Hematopoietic multipotent progenitor cell treated with erythropoietin and hydrocortisone succinate and interleukin-3 and kit ligand, for 4 days (in vitro differentiated cells): ENCODE data around the gene GPR183.

ENCODE experiments used
- DNase-seq: peaks from one replicate; pipeline ENCODE4 v3.0.0-alpha.2; 2015

GPR183 gene

DNA sequence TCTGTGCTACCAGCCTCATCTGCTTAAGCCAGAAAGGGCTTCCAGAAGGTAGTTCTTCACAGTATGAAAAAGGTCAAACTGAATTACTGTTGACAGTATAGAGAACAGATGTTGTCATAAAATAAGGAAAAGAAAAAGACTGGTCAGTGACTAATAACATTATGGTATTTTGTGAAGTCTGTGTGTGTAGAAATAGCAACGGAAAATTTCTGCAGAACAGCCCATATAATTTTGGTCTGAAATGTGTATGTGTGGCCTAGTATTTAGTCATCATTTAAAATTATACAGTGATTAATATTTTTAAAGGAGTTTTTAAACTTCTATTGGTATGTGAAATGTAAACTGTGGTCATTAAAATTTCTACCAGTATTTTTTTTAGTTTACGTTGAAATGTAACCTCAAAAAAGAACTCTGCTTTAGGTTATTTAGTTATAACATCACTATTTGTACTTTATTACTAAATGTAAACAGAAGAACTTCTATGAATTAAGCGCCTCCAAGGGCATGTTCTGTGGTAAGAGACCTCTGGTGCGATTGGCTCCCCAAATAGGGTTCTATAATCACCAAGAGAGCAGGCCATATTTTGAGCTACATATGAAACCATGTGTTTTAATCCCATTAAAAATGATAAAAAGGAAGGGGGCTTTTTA is 3.3 kb upstream of the GPR183 start:
- DNase-seq, result peak; percentile 15

DNA sequence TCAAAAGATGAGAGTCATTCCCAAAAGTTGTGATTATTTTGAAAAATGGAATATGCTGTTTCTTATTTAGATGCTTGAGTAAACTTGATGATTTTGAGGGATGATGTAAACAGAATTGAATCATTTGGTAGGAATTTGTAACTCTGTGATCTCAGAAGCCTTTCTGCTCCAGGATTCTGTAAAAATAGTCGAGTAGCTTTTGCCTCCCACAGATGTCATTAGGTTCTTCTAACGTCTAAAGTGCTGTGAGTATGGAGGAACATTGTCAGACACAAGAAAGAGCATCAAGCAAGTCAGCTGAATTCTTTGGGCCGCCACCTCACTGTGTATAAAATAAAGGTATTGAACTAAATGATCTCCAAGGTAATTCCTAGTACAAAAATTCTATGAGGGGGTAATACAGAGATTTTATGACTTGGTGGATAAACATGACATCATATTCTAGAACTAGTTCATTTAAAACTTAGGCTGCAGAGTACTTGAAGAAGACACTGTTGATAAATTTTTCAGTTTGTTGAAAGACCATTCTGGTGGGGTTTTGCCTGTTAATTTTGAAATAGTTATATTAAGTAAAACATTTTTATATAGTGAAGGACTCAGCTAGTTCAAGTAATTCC is 1.4 kb upstream of the GPR183 start:
- no peak for DNase-seq

DNA sequence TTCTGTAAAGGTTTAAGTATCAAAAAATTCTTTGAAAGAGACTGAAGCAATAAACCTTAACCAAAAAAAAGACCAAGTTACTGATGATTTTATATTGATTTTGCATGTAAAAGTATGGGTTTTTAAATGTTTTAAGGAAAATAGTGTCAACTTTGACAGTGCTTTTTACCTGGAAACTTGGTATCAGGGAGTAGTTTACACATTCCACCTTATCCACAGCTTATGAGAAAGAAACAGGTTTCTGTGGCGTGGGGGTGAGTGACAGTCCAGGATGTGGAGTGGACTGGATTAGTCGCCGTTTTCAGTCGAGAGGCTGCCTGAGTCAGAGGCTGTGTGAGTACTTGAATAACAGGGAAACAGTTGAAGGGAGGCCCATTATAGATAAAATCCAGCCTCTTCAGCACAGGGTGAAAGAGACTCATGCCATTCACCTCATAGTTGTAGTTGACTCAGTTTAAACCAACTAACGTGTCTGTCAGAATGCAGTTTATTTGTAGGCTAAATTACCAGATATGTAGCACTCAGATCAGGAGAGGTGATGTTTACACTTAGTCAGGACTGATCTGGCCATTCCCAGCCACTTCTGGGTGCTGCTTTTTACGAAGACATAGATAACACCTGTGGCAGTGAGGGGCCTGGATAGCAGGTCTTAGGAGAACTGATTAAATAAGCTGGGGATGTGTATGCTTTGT is 595 bp upstream of the GPR183 start:
- peak; percentile 66 for DNase-seq

DNA sequence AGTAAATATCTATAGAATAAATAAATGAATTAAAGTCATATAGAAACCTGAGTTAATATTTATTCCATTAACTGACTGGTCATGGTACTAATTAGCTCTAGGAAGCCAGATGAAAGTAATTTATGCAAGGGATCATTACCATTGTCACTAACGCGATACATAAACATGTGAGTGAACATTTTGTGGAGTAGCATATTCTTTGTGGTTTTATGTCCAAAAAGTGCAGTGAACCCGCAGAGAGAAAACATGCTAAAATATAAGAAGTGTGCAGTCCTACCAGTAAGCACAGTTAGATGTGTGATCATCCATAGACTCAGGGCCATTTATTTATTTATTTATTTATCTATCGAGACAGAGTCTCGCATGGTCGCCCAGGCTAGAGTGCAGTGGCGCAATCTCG is 1.6 kb downstream of the GPR183 start:
- no peak for DNase-seq

DNA sequence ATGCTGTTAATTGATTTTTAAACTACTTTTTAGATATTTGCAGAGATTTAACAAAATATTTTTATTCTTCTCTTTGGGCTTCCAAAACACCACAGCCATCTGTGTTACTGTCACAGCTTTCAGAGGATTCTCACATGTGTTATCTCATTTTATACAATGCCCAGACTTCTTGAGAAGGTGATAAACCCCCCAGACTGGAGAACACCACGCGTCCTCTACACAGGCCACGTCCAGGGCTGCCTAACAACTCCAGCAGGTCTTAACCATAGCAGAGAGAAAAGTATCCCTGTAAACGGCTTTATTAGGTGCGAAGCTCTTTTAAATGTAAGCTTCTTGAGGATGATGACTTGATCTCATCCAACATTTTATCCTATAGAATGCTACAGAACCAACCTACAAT is 2.0 kb downstream of the GPR183 start:
- peak; percentile 52 for DNase-seq

DNA sequence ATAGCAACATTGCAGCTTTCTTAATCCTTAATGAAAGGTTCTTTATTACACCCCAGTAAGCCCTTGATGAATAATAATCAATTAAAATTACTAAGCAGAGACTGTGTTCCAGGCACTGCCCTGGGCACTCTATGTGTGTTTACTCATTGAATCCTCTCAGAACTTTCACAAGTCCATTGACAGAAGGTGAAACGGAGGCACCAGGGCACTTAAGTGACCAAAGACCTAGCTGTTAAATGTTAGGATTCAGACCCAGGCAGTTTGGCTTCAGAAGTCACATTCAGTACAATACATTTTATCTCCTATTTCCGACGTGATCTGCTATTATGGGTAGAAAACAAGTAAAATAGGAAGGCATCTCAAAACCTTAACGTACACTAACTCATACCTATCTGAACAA is 2.7 kb downstream of the GPR183 start:
- DNase-seq, result no peak

DNA sequence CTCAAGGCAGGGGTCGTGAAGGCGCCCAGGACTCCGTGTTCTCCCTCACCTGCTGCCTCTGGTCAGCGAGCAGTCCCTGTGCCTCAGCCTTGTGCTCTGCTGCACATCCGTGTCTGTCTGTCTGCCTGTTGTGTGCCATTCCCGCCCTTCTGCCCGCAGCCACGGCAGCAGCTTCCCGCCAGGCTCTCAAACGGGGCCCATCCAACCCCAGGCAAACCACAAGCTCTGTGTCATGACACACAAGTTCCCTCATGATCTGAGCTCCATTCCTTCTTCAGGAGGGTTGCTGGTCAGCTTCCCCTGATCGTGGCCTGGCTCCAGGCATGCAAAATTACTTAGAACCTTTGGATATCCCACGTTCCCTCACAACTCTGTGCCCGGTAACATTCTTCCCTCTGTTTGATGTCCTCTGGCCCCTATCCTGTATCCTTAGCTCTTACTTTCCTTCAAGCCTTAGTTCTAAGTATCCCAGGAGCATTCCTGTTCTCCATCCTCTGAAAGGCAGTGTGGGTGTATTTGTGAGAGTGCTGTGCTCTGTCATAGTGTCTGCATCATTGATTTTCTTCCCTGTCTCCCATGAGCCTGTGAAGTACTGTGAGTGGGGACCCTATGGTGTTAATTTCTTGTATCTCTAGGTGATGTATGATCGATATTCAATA is 3.2 kb downstream of the GPR183 start:
- peak; percentile 62 for DNase-seq

DNA sequence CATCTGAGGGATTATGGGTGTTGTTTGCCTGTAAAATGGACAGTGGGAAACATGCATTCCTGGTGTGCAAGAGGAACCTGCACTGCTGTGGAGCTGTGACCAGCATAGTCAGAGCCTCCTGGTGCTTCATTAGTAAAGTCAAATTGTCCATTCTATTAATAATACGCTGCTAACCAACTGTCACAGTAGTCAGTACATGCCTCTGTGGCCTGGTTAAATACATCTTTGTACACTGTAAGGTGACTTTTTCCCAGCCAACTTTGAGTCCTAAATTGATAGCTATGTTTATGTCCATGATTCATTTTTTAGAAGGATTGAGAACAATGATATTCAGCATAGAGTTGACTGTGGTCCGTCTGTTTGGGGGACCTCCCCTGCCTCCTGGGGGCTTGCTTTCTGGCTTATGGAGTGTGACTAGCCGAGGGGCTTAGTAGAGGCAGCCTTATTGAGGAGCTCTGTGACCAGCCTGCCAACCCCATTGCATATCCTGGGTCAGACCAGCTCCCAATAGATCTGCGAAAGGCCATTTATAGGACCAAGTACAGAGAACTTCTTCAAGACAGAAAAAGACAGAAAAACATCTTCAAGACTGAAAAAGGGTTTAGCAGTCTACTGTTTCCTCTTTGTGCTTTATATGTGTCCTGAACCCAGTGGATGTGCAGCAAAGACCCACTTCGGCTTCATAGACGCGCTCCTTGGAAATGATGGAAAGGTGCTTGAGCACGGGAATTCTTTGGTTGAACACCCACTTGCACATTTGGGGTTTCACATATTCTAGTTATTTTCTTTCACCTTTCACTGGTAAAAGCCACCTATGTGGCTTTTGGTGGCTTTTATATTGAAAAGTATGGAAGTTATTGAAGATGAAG is 4.3 kb downstream of the GPR183 start:
- DNase-seq, result no peak

DNA sequence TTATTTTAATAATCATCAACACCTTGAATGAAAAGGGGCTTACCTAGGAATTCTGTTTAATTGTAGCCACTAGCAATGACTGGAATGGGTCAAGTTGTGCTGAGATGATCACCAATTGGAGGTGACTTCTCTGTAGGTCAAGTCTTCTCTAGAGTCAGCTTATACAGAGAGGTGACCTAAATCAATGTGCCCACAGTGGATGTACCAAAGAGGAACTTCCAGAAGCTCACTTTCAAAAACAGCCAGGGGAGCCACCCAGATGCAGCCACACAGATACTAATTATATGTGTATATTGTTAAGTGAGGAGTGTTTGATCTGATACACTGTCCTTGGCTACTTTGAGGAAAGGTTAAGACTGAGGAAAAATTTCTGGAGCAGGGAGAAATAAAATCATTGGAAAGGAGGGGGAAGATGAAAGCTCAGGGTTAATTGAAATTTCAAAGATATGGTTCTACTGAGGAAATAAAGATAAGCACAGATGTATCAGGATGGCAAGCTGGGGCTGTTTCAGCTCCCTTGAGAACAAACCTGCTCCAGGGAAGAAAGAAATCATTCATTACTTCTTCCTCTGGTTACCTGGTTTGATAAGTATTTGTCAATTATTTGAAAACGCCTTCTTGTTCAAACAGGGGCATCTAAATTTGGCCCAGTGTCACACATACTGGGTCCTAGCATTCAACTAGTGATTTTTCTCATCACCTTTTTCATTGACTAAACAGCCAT is 5.1 kb downstream of the GPR183 start:
- no peak for DNase-seq

DNA sequence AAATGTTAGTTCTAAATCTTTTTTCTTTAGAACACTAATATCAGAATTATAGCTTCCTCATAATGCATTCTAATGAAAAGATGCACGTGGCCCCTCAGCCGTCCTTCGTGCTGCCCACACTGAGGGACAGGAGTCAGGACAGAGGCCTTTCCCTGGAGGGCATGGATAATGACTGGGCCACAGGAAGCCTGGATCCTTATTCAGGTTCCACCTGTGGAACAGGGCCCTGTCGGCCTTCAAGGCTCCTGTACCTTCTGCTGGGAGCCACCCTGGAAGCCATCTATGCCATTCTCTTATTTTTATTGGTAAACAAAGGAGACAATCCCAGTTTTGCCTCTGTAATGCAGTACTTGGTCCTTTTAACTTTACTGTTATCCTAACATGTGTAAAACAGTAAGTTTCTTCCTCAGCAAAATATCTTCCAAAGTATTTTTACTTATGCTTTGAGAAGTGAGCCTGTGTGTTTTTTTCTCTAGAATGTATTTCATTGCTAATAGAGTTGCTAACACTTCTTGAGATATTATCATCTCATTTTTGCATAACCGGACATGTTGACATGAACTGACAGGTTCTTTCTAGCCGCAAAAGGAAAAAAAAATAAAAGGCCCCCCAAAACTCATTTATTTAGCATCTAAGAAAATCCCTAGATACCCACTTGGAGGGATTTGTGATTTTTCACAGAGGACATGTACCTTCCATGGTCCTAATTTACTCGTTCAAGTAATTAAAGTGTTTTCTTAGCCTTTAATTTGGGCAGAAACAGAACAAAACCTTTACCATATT is 6.0 kb downstream of the GPR183 start:
- DNase-seq, result no peak

DNA sequence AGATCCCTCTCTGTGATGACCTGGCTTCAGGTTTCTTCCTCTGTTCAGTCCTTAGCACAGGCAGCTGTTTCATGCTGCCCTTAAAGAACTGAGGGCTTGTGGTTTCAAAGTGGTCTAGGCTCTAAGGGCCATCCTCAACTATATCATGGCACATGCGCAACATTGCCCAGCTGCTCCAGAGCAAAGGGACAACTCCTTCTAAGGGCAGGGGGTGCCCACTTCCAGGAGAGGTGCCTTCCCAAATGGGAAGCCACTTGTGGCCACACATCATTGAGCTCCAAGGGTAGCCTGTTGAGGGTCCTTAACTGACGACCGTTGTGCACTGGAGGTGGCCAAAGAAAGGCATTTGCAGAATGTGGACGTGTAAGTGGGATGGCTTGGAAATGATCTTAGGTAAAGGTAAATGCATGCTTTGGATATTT is 7.3 kb downstream of the GPR183 start:
- no peak for DNase-seq

DNA sequence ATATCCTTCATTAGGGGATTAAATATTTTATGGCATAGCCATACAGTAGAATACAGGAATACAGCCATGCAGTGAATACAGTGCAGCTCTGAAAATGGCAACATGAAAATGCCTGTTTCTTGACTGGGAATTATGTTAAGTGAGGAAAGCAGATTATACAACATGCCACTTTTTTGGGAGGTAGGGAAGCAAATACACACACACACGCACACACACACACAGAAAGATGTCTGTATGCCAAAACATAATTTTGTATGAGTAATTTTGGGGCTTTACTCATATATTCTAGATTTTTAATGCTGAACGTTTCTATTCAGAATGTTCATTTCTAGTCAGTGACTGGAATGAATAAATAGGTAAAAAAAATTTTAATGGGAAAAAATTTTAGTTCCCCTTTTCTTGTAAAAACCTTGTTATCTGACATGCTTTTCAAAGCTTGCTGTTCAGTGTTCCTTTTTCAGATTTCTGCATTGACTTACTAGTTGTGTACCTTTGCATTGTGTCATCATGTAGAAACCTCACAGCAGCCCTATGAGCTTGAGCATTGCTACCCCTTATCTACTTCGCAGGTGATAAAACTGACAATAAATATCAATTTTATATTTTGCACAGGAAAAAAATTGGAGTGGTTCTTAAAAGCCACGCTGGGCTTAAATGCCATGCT is 7.8 kb downstream of the GPR183 start:
- peak; percentile 49 for DNase-seq

DNA sequence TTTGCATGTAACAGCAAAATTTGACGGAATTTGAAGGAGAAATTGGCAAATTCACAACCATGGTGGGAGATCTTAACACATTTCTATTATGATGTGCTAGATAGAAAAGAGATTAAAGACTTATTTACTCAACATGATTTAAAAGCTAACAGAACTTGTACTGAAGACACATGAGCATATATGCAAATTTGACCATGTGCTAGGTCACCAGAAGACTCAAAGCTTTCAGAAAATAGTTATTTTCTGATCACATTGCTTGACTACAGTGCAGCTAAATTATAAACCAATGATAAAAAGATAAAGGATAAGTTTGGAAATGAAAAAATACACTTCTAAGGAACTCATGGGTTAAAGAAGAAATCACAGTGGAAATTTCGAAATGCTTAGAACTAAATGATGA is 9.1 kb downstream of the GPR183 start:
- DNase-seq, result no peak

DNA sequence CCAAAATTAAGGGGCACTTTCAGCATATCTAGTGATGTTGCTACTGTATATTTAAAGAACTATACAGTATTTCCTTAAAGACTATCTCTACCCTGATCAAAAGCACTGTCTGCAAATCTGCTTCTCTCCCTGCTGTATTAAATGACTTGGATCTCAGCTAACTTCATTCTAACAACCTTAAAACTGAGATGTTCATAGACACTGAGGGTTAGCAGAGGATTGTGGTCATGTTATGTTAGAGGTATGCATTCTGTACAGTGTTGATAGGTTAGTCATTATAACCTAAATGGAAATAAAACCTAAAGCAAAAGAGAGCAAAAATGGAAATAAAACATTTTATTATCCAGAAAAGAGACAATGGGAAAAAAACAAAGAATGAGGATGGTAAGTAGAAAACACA is 9.9 kb downstream of the GPR183 start:
- no peak for DNase-seq

DNA sequence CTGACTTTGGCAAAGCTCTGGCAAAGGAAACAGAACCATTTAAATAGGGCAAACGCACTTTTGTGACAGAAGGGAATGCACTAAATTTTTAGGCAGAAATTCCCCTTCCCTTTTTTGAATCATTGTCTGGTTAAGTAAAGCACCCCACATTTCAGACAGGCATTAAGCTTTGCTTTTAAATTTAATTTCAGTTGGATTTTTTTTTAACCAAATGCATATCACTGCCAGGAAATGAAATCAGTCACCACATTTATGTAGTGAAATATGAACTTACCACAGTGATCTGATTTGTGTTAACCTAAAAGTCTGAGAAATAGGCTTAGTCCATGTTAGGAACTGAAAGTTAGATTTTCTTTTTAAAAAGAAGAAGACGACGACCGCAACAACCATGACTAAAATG is 10.8 kb downstream of the GPR183 start:
- DNase-seq, result no peak

DNA sequence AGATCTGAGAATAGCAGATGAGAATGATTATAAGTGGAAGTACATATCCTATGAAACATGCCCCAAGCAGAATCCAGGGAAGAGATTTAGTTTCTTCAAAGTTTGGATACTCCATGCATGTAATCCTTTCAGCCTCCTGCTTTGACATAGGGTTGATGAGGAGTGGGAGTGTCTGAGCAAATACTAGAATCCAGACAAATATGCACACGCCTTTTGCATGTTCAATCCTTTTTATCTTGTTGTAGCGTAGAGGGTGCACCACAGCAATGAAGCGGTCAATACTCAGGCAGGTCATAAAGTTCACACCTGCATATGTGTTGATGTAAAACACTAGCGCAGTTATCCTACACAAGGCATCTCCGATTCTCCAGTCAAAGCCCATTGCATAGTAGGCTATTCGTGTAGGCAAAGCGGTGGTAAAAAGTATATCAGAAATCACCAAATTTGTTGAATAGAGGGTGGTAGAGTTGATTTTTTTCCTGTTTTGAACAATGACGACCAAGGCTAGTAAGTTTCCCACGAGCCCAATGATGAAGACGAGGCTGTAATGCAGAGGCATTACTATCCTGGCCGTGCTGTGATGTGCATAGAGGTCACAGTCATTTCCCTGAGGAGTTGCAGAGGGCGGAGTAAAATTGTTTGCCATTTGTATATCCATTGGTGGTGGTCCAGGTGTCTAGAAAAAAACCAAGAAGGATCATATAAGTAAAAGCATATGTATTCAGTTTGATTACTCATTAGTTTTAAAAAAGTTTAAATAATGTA is 11.5 kb downstream of the GPR183 start:
- DNase-seq, result no peak

DNA sequence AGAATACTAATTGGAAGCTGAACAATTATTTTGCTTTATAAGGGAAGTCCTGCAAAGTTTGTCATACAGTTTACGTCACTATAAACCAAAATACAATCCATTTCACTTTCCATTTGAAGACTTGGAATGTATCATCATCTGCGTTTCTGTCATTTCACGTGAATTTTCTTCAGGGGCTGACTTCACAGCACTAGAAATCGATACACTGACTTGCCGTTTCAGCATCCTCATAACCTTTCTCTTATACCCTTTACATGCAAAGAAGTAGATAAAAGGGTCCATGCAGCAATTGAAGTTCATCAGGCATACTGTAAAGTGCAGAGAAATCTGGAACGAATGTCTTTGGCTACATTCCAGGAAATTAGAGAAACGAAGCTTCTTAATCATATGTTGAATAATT is 12.2 kb downstream of the GPR183 start:
- DNase-seq, result no peak

DNA sequence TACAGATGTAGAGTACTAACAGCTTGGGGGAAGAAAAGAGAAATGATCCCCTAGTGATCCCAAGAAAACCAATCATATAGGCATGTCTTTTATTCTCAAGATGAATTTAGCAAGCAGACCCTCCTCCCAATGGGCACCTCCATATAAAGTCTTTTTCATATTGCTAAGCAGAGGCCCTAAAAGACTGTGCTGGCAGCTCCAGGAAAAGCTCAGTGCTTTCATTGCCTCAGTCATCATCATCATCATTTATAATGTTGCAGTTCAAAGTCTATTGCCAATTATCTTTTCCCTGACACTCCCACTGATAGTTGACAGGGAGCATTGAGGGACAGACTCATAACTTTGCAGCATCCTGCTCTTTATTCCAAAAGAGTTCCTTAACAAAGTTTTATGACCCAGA is 13.0 kb downstream of the GPR183 start:
- DNase-seq, result no peak

DNA sequence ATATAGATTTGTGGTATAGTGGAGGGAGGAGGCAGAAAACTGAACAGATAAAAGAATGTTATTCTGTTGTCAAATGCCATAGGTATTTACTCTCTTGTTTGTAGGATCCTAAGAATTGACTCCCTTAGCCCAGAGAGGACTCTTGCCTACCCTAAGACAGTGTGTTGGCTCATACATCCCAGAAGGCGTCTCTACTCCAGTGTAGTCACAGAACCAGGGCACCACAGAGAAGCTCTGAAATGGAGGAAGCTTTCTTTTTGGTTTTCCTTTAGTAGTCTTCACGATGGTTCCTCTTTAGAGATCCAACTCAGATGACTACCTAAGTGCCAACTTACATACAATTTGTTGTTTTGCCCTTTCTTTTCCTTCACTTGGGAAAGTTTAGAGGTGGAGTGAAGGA is 14.0 kb downstream of the GPR183 start:
- no peak for DNase-seq

DNA sequence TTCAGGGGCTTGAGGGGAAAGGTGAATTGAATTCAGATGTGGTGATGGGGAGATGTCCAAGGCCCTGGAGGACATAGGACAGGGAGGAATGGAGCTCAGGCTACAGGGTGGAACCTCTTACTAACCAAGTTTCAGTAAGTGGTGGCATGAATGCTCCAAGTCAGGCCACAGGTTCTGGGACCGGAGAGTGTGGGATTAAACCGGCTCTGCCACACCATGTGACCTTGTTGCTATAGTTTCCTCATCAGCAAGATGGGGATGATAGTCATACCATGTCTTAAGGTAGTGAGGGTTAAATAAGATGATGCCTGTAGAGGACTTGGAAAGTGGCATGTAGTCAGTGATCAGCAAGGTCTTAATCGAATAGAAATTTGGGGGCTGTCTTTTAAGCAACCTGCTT is 16.3 kb downstream of the GPR183 start:
- DNase-seq, result no peak
